ENCODE measurements around the gene ORMDL2.
A peak's percentile ranks its signal among the peaks of the same experiment; 100 is the strongest.

ORMDL2 gene

GRCh38 chr12:55797068-55797467, 20.8 kb upstream of the ORMDL2 start:
- H3K36me3 ChIP-seq (ENCODE audit: insufficient read depth), result peaks cover 52% of the 10 kb centered on the region; the same call in 1 of the 2 replicates
- H3K9ac ChIP-seq, result no peak overlapping the region
- H2AFZ ChIP-seq (ENCODE audit: low read depth), result no peak overlapping the region
- H4K20me1 ChIP-seq (ENCODE audit: insufficient read depth), result peaks cover 14% of the 10 kb centered on the region
- peak; percentile 59 for TF ChIP-seq CTCF (conservative IDR thresholded peaks at IDR 0.05; ENCODE audit: low read depth, low read length)
- H3K4me3 ChIP-seq (IDR thresholded peaks at IDR 0.05; ENCODE audit: insufficient read depth, low read depth, low read length), result no peak overlapping the region
- H3K27me3 ChIP-seq (ENCODE audit: insufficient read depth, low read depth), result no peaks in the 10 kb centered on the region
- H3K4me2 ChIP-seq, result peak overlapping the region; percentile 9; the same call in 1 of the 2 replicates
- H3K79me2 ChIP-seq (ENCODE audit: insufficient read depth, low read depth), result peaks cover 19% of the 10 kb centered on the region; the same call in 1 of the 2 replicates
- H3K27ac ChIP-seq, result no peak overlapping the region
- H3K4me1 ChIP-seq (ENCODE audit: low read depth, poor library complexity, severe bottlenecking), result peaks cover 38% of the 10 kb centered on the region

- H3K4me3 ChIP-seq (IDR thresholded peaks at IDR 0.05; ENCODE audit: insufficient read depth, low read depth, low read length), result no peak overlapping the region
- H3K36me3 ChIP-seq (ENCODE audit: insufficient read depth), result peaks cover 55% of the 10 kb centered on the region; the same call in 1 of the 2 replicates
- no peak overlapping the region for H2AFZ ChIP-seq (ENCODE audit: low read depth)
- no peaks in the 10 kb centered on the region for H3K27me3 ChIP-seq (ENCODE audit: insufficient read depth, low read depth)
- peaks cover 14% of the 10 kb centered on the region for H4K20me1 ChIP-seq (ENCODE audit: insufficient read depth)
- no peak; the same call in 1 of the 2 replicates for TF ChIP-seq CTCF (conservative IDR thresholded peaks at IDR 0.05; ENCODE audit: low read depth, low read length)
- H3K4me2 ChIP-seq, result peak overlapping the region; percentile 9; the same call in 1 of the 2 replicates
- H3K27ac ChIP-seq, result no peak overlapping the region
- H3K79me2 ChIP-seq (ENCODE audit: insufficient read depth, low read depth), result peaks cover 19% of the 10 kb centered on the region; the same call in 1 of the 2 replicates
- peaks cover 38% of the 10 kb centered on the region for H3K4me1 ChIP-seq (ENCODE audit: low read depth, poor library complexity, severe bottlenecking)
- H3K9ac ChIP-seq, result no peak overlapping the region
Observed at GRCh38 chr12:55797550-55797949, 20.3 kb upstream of the ORMDL2 start.

GRCh38 chr12:55806982-55807381, 10.9 kb upstream of the ORMDL2 start:
- H4K20me1 ChIP-seq (ENCODE audit: insufficient read depth), result peaks cover 29% of the 10 kb centered on the region
- no peak for TF ChIP-seq CTCF (conservative IDR thresholded peaks at IDR 0.05; ENCODE audit: low read depth, low read length)

GRCh38 chr12:55809274-55809673, 8.6 kb upstream of the ORMDL2 start:
- Histone ChIP-seq H3K27me3 (ENCODE audit: insufficient read depth, low read depth) (no peaks in the 10 kb centered on the region), H2AFZ (ENCODE audit: low read depth) (no peak overlapping the region), H3K36me3 (ENCODE audit: insufficient read depth) (peaks cover 17% of the 10 kb centered on the region; the same call in 1 of the 2 replicates), H3K9ac (no peak overlapping the region), H3K4me3 (IDR thresholded peaks at IDR 0.05; ENCODE audit: insufficient read depth, low read depth, low read length) (no peak overlapping the region), H3K27ac (no peak overlapping the region), H4K20me1 (ENCODE audit: insufficient read depth) (peaks cover 36% of the 10 kb centered on the region; the same call in 1 of the 2 replicates), H3K4me1 (ENCODE audit: low read depth, poor library complexity, severe bottlenecking) (peaks cover 3% of the 10 kb centered on the region), H3K79me2 (ENCODE audit: insufficient read depth, low read depth) (peaks cover 98% of the 10 kb centered on the region), H3K4me2 (no peak overlapping the region)
- TF ChIP-seq CTCF (conservative IDR thresholded peaks at IDR 0.05; ENCODE audit: low read depth, low read length), result no peak

More at GRCh38 chr12:55806982-55807381, 10.9 kb upstream of the ORMDL2 start:
- H2AFZ ChIP-seq (ENCODE audit: low read depth), result no peak overlapping the region
- H3K9ac ChIP-seq, result no peak overlapping the region
- H3K79me2 ChIP-seq (ENCODE audit: insufficient read depth, low read depth), result peaks cover 93% of the 10 kb centered on the region
- H3K27ac ChIP-seq, result no peak overlapping the region
- H3K27me3 ChIP-seq (ENCODE audit: insufficient read depth, low read depth), result no peaks in the 10 kb centered on the region
- H3K4me2 ChIP-seq, result no peak overlapping the region
- no peak overlapping the region for H3K4me3 ChIP-seq (IDR thresholded peaks at IDR 0.05; ENCODE audit: insufficient read depth, low read depth, low read length)
- H3K36me3 ChIP-seq (ENCODE audit: insufficient read depth), result peaks cover 29% of the 10 kb centered on the region; the same call in 1 of the 2 replicates
- no peaks in the 10 kb centered on the region for H3K4me1 ChIP-seq (ENCODE audit: low read depth, poor library complexity, severe bottlenecking)

All from KMS-11 (cell line).